ENCODE results near the gene COX4I2. TPM values are rescaled to one million over a fixed set of nuclear protein-coding genes. Genes with fewer than 3 reads are reported as not detected.
"Not testable (repeated sequence)": the region's sequence is repeated elsewhere in the genome, so short reads cannot be mapped to it uniquely, and the experiment has no call there.

The COX4I2 gene
- total and polyA plus RNA-seq, 2 donors from 2014 or later: 1.3 to 6.9 TPM

DNA sequence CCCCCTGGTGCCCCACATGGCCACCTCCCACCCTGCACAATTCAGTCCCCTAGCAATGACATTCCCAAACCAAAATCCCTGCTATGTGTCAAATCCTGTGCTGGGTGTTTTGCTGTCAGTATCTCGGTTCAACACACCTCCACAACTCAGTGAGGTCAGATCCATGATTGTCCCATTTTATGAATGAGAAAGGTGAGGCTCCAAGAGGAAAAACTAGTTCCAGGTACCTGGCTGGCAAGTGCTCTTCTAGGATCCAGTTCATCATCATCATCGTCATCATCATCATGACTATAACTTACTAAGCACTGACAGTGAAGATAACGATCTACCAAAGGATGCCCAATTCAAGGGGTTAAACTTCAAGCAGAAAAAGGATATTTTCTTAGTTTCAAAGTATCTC is 17.5 kb upstream of the COX4I2 start:
- no peaks in the 10 kb centered on the region for H3K9me3 ChIP-seq (ENCODE audit: control insufficient read depth in 2 of 3, insufficient read depth in 1 of 3, low read length in 3 of 3)
- no peaks in the 10 kb centered on the region for H3K27me3 ChIP-seq (ENCODE audit: control insufficient read depth, insufficient read depth, low read length)
- no peak overlapping the region for H3K4me3 ChIP-seq (ENCODE audit: low read length in 3 of 3)
- no peak for DNase-seq
- intact Hi-C loops (cut with DNase I): no loop called here
- H3K27ac ChIP-seq (ENCODE audit: low read depth in 2 of 2, low read length in 2 of 2): no peak overlapping the region
- H3K9ac ChIP-seq (ENCODE audit: low read length in 3 of 3): no peak overlapping the region
- H3K36me3 ChIP-seq (ENCODE audit: control insufficient read depth in 2 of 3, insufficient read depth in 3 of 3, low read length in 3 of 3): no peaks in the 10 kb centered on the region
- TF ChIP-seq, protein P1, sequence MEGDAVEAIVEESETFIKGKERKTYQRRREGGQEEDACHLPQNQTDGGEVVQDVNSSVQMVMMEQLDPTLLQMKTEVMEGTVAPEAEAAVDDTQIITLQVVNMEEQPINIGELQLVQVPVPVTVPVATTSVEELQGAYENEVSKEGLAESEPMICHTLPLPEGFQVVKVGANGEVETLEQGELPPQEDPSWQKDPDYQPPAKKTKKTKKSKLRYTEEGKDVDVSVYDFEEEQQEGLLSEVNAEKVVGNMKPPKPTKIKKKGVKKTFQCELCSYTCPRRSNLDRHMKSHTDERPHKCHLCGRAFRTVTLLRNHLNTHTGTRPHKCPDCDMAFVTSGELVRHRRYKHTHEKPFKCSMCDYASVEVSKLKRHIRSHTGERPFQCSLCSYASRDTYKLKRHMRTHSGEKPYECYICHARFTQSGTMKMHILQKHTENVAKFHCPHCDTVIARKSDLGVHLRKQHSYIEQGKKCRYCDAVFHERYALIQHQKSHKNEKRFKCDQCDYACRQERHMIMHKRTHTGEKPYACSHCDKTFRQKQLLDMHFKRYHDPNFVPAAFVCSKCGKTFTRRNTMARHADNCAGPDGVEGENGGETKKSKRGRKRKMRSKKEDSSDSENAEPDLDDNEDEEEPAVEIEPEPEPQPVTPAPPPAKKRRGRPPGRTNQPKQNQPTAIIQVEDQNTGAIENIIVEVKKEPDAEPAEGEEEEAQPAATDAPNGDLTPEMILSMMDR (IDR thresholded peaks at IDR 0.05; ENCODE audit: borderline replicate concordance, extremely low read depth, insufficient read depth): no peak
- no peaks in the 10 kb centered on the region for H3K4me1 ChIP-seq (ENCODE audit: control insufficient read depth in 2 of 3, insufficient read depth in 2 of 3, low read depth in 1 of 3, low read length in 3 of 3)
- FAIRE-seq: no peak

GRCh38 chr20:31623123-31623505 is 14.6 kb upstream of the COX4I2 start:
- FAIRE-seq; DNase-seq; H3K27me3 ChIP-seq (ENCODE audit: control insufficient read depth, insufficient read depth, low read length); H3K27ac ChIP-seq (ENCODE audit: low read depth in 2 of 2, low read length in 2 of 2); H3K9ac ChIP-seq (ENCODE audit: low read length in 3 of 3); H3K36me3 ChIP-seq (ENCODE audit: control insufficient read depth in 2 of 3, insufficient read depth in 3 of 3, low read length in 3 of 3); H3K9me3 ChIP-seq (ENCODE audit: control insufficient read depth in 2 of 3, insufficient read depth in 1 of 3, low read length in 3 of 3); intact Hi-C loops (cut with DNase I); H3K4me3 ChIP-seq (ENCODE audit: low read length in 3 of 3); H3K4me1 ChIP-seq (ENCODE audit: control insufficient read depth in 2 of 3, insufficient read depth in 2 of 3, low read depth in 1 of 3, low read length in 3 of 3): not testable (repeated sequence)

- intact Hi-C loops (cut with DNase I); H3K4me1 ChIP-seq (ENCODE audit: control insufficient read depth in 2 of 3, insufficient read depth in 2 of 3, low read depth in 1 of 3, low read length in 3 of 3); FAIRE-seq: not testable (repeated sequence)
These were observed 11.2 kb upstream of the COX4I2 start for GRCh38 chr20:31626534-31626933.

GRCh38 chr20:31628057-31628456 is 9.7 kb upstream of the COX4I2 start:
- H3K9me3 ChIP-seq (ENCODE audit: control insufficient read depth in 2 of 3, insufficient read depth in 1 of 3, low read length in 3 of 3); H3K9ac ChIP-seq (ENCODE audit: low read length in 3 of 3); H3K27ac ChIP-seq (ENCODE audit: low read depth in 2 of 2, low read length in 2 of 2); DNase-seq; H3K27me3 ChIP-seq (ENCODE audit: control insufficient read depth, insufficient read depth, low read length); FAIRE-seq; intact Hi-C loops (cut with DNase I); H3K36me3 ChIP-seq (ENCODE audit: control insufficient read depth in 2 of 3, insufficient read depth in 3 of 3, low read length in 3 of 3); H3K4me3 ChIP-seq (ENCODE audit: low read length in 3 of 3); H3K4me1 ChIP-seq (ENCODE audit: control insufficient read depth in 2 of 3, insufficient read depth in 2 of 3, low read depth in 1 of 3, low read length in 3 of 3): not testable (repeated sequence)

More at GRCh38 chr20:31626534-31626933, 11.2 kb upstream of the COX4I2 start:
- H3K27ac ChIP-seq (ENCODE audit: low read depth in 2 of 2, low read length in 2 of 2); H3K9me3 ChIP-seq (ENCODE audit: control insufficient read depth in 2 of 3, insufficient read depth in 1 of 3, low read length in 3 of 3); DNase-seq; H3K4me3 ChIP-seq (ENCODE audit: low read length in 3 of 3); H3K9ac ChIP-seq (ENCODE audit: low read length in 3 of 3); H3K27me3 ChIP-seq (ENCODE audit: control insufficient read depth, insufficient read depth, low read length); H3K36me3 ChIP-seq (ENCODE audit: control insufficient read depth in 2 of 3, insufficient read depth in 3 of 3, low read length in 3 of 3): not testable (repeated sequence)

- Histone ChIP-seq H3K27me3 (ENCODE audit: control insufficient read depth, insufficient read depth, low read length) (no peaks in the 10 kb centered on the region), H3K27ac (ENCODE audit: low read depth in 2 of 2, low read length in 2 of 2) (no peak overlapping the region), H3K9me3 (ENCODE audit: control insufficient read depth in 2 of 3, insufficient read depth in 1 of 3, low read length in 3 of 3) (no peaks in the 10 kb centered on the region), H3K4me1 (ENCODE audit: control insufficient read depth in 2 of 3, insufficient read depth in 2 of 3, low read depth in 1 of 3, low read length in 3 of 3) (no peaks in the 10 kb centered on the region), H3K36me3 (ENCODE audit: control insufficient read depth in 2 of 3, insufficient read depth in 3 of 3, low read length in 3 of 3) (no peaks in the 10 kb centered on the region), H3K9ac (ENCODE audit: low read length in 3 of 3) (no peak overlapping the region), H3K4me3 (ENCODE audit: low read length in 3 of 3) (no peak overlapping the region)
- FAIRE-seq (no peak), DNase-seq (no peak)
- TF ChIP-seq, protein P1 (IDR thresholded peaks at IDR 0.05; ENCODE audit: borderline replicate concordance, extremely low read depth, insufficient read depth): no peak
- intact Hi-C loops (cut with DNase I): no loop called here
These were observed 7.4 kb upstream of the COX4I2 start for GRCh38 chr20:31630187-31630790.
